Bronchial epithelial cell (primary cell): ENCODE results near the gene ALOX5. TPM values are rescaled to one million over a fixed set of nuclear protein-coding genes. Genes with fewer than 3 reads are reported as not detected.
"Not testable (repeated sequence)": the region's sequence is repeated elsewhere in the genome, so short reads cannot be mapped to it uniquely, and the experiment has no call there.

ENCODE experiments used
- DNase-seq: peaks from one replicate; pipeline ENCODE4 v3.0.0-alpha.2; 2010; ENCODE audit warnings: low read depth
- FAIRE-seq: peaks from 2 replicates; lab custom pipeline; 2011; peaks lifted over from hg19 to GRCh38; lab: Jason Lieb, UNC
- H3K27me3 ChIP-seq: 2 replicates; pipeline ENCODE4 v1.5.1; 2011; ENCODE audit warnings: low read length; ENCODE audit not compliant: control insufficient read depth, insufficient read depth
- H3K36me3 ChIP-seq: 2 replicates; pipeline ENCODE4 v1.5.1; 2011; ENCODE audit warnings: low read length; ENCODE audit not compliant: control insufficient read depth, insufficient read depth
- H3K4me3 ChIP-seq: 2 replicates; pipeline ENCODE4 v1.5.1; 2011; ENCODE audit warnings: mild to moderate bottlenecking, low read depth, low read length, control low read depth
- CTCF ChIP-seq: IDR thresholded peaks from 2 replicates; pipeline ENCODE4 v1.5.1; 2011; ENCODE audit warnings: mild to moderate bottlenecking, moderate library complexity, low read length, control low read depth, inconsistent platforms; ENCODE audit not compliant: insufficient read depth, severe bottlenecking
- total RNA-seq: library from RNA; depleted of rRNA; stranded (reverse); fragments of >200 nt; gene quantifications from 2 replicates; pipeline ENCODE4 v1.2.1, GENCODE V29; 2014

ALOX5 gene
- total RNA-seq, 1 donor from 2014 or later, result 0.26 TPM

GRCh38 chr10:45353186-45353585 lies 20.8 kb upstream of the ALOX5 start:
- Histone ChIP-seq H3K36me3 (no peaks in the 10 kb centered on the region), H3K27me3 (no peaks in the 10 kb centered on the region), H3K4me3 (no peak overlapping the region)
- DNase-seq, result peak; percentile 68
- FAIRE-seq, result peak; percentile 18
- no peak for TF ChIP-seq CTCF

DNA sequence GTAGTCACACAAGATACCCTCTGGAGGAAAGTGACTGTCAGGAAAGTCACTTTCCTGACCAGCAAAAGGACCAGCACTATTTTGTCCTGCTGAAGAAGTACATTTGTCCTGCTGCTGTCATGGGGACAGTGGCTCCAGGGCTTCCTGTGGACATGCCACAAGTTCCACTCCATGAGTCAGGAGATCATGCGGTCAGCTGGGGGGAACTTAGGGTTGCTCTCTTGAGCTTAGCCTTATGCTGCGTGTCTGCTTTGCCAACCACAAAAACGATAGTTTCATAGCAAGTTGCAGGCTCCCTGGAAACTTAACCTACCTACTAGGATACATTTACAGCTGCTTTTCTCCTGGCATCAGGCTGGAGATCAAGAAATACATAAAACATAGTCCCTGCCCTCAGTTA lies 19.8 kb upstream of the ALOX5 start:
- Histone ChIP-seq H3K27me3 (no peaks in the 10 kb centered on the region), H3K36me3 (no peaks in the 10 kb centered on the region), H3K4me3 (no peak overlapping the region)
- FAIRE-seq (no peak), DNase-seq (no peak)
- no peak for TF ChIP-seq CTCF

GRCh38 chr10:45355494-45355893 lies 18.5 kb upstream of the ALOX5 start:
- Histone ChIP-seq H3K4me3 (no peak overlapping the region), H3K36me3 (no peaks in the 10 kb centered on the region), H3K27me3 (no peaks in the 10 kb centered on the region)
- FAIRE-seq (no peak), DNase-seq (no peak)
- TF ChIP-seq CTCF, result no peak

DNA sequence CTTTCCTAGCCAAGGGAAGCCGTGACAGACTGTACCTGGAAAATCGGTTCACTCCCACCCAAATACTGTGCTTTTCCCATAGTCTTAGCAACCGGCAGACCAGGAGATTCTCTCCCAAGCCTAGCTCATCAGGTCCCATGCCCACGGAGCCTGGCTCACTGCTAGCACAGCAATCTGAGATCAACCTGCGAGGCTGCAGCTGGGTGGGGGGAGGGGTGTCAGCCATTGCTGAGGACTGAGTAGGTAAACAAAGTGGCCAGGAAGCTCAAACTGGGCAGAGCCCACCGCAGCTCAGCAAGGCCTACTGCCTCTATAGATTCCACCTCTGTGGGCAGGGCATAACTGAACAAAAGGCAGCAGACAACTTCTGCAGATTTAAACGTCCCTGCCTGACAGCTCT lies 15.1 kb upstream of the ALOX5 start:
- H3K4me3 ChIP-seq, FAIRE-seq, H3K27me3 ChIP-seq, H3K36me3 ChIP-seq, DNase-seq: not testable (repeated sequence)

- H3K36me3 ChIP-seq, H3K27me3 ChIP-seq, FAIRE-seq: not testable (repeated sequence)
- H3K4me3 ChIP-seq, result peak overlapping the region; percentile 6
- peak; percentile 51 for DNase-seq
These were observed 11.8 kb upstream of the ALOX5 start for GRCh38 chr10:45361983-45362799.

DNA sequence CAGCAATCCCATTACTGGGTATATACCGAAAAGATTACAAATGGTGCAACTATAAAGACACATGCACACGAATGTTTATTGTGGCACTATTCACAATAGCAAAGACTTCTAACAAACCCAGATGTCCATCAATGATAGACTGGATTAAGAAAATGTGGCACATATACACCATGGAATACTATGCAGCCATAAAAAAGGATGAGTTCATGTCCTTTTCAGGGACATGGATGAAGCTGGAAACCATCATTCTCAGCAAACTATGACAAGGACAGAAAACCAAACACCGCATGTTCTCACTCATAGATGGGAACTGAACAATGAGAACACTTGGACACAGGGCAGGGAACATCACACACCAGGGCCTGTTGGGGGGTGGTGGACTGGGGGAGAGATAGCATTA lies 6.4 kb upstream of the ALOX5 start:
- DNase-seq, FAIRE-seq, H3K27me3 ChIP-seq, H3K36me3 ChIP-seq, H3K4me3 ChIP-seq: not testable (repeated sequence)

DNA sequence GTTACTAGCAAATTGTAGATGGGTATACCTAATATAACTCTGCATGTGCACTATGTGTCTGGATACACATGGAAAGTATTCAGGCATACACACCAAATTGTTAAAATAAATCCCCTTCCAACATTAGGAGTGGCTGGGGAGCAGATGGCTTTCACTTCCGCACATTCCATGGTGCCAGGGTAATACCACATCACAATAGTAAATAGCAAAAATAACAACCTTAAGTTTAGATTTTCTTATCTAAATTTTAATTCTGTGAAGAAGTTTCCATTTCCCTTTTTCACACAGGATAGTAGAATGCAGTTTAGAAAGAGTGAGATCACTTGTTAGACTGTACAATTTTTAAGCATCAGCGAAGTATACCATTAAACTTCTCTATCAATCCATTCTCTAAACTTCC lies 5.8 kb upstream of the ALOX5 start:
- FAIRE-seq (no peak), DNase-seq (no peak)
- no peaks in the 10 kb centered on the region for H3K36me3 ChIP-seq
- peaks cover 2% of the 10 kb centered on the region for H3K27me3 ChIP-seq
- no peak for TF ChIP-seq CTCF
- H3K4me3 ChIP-seq, result no peak overlapping the region
